Smooth muscle cell (in vitro differentiated cells): ENCODE data around the gene ZBTB7C. TPM values are rescaled to one million over a fixed set of nuclear protein-coding genes. Genes with fewer than 3 reads are reported as not detected.

ENCODE experiments used
- DNase-seq: peaks from one replicate; lab custom pipeline; 2025; ENCODE audit not compliant: unreplicated experiment; lab: John Stamatoyannopoulos, UW
- H2AFZ ChIP-seq: fragments of 200-600 bp; sonication (generic); 2 replicates; pipeline ENCODE4 v1.6.0; 2016; ENCODE audit warnings: antibody characterized with exemption, low read depth, mild to moderate bottlenecking
- H3F3A ChIP-seq: fragments of 200-600 bp; sonication (generic); 2 replicates; pipeline ENCODE4 v1.6.0; 2017; ENCODE audit warnings: antibody characterized with exemption, low read depth
- H3K27ac ChIP-seq: fragments of 200-600 bp; sonication (generic); 2 replicates; pipeline ENCODE4 v1.5.1; 2016; ENCODE audit warnings: low read depth, mild to moderate bottlenecking
- H3K27me3 ChIP-seq: fragments of 200-600 bp; sonication (generic); 2 replicates; pipeline ENCODE4 v1.6.1; 2016; ENCODE audit warnings: low read depth, mild to moderate bottlenecking
- H3K36me3 ChIP-seq: fragments of 200-600 bp; sonication (generic); 2 replicates; pipeline ENCODE4 v1.5.1; 2016; ENCODE audit warnings: low read depth
- H3K4me1 ChIP-seq: fragments of 200-600 bp; sonication (generic); 2 replicates; pipeline ENCODE4 v1.5.1; 2016; ENCODE audit warnings: low read depth
- H3K4me2 ChIP-seq: fragments of 200-600 bp; sonication (generic); 2 replicates; pipeline ENCODE4 v1.6.0; 2016; ENCODE audit warnings: mild to moderate bottlenecking
- H3K4me3 ChIP-seq: fragments of 200-600 bp; sonication (generic); 2 replicates; pipeline ENCODE4 v1.5.1; 2016; ENCODE audit warnings: mild to moderate bottlenecking
- H3K79me2 ChIP-seq: fragments of 200-600 bp; sonication (generic); 2 replicates; pipeline ENCODE4 v1.6.0; 2016; ENCODE audit warnings: low read depth, mild to moderate bottlenecking
- H3K9ac ChIP-seq: fragments of 200-600 bp; sonication (generic); 2 replicates; pipeline ENCODE4 v1.6.0; 2016; ENCODE audit warnings: low read depth
- H3K9me3 ChIP-seq: fragments of 200-600 bp; sonication (generic); replicated peaks from 2 replicates; pipeline ENCODE4 v1.5.1; 2016; ENCODE audit warnings: low read depth
- H4K20me1 ChIP-seq: fragments of 200-600 bp; sonication (generic); 2 replicates; pipeline ENCODE4 v1.6.0; 2016; ENCODE audit warnings: low read depth
- CTCF ChIP-seq: fragments of 200-600 bp; sonication (generic); IDR thresholded peaks from 2 replicates; pipeline ENCODE4 v1.5.1; 2017; ENCODE audit warnings: borderline replicate concordance, mild to moderate bottlenecking, antibody characterized with exemption; ENCODE audit not compliant: insufficient read depth, poor library complexity, severe bottlenecking
- WGBS: methylation state at CpG from one replicate; pipeline ENCODE4 v1.1.7; 2016; ENCODE audit warnings: low lambda C conversion rate; 5-methylcytosine and 5-hydroxymethylcytosine counted together
- polyA plus RNA-seq: library from polyadenylated mRNA; unstranded; fragments of >200 nt; fragmentation: Nextera tagmentation; extraction: Ambion mirVana; gene quantifications from 2 replicates; pipeline ENCODE4 v1.2.1, GENCODE V29; 2016
- total RNA-seq: library from RNA; depleted of rRNA; stranded (reverse); fragments of >200 nt; gene quantifications from 2 replicates; pipeline ENCODE4 v1.2.3, GENCODE V29; 2014

ZBTB7C gene
- total and polyA plus RNA-seq, 2 experiments from 2014 or later, result 0.48 to 0.63 TPM

GRCh38 chr18:48009116-48009745 lies 400.0 kb downstream of the ZBTB7C start:
- Histone ChIP-seq H3K4me1 (peaks cover 18% of the 10 kb centered on the region), H3K4me2 (no peak overlapping the region), H3K27ac (no peak overlapping the region), H3K9ac (no peak overlapping the region), H3F3A (peaks cover 5% of the 10 kb centered on the region), H2AFZ (no peak overlapping the region), H3K36me3 (no peaks in the 10 kb centered on the region), H3K79me2 (no peaks in the 10 kb centered on the region), H4K20me1 (no peaks in the 10 kb centered on the region), H3K27me3 (no peaks in the 10 kb centered on the region), H3K4me3 (no peak overlapping the region), H3K9me3 (no peaks in the 10 kb centered on the region)
- no peak for DNase-seq
- WGBS, result 95% methylated on average over 10 of the region's 10 CpGs
- no peak for TF ChIP-seq CTCF

GRCh38 chr18:48007955-48008701 lies 401.1 kb downstream of the ZBTB7C start:
- no peaks in the 10 kb centered on the region for H3K79me2 ChIP-seq
- H3F3A ChIP-seq, result peaks cover 5% of the 10 kb centered on the region
- H3K4me1 ChIP-seq, result peaks cover 26% of the 10 kb centered on the region
- WGBS, result 6% methylated on average over 43 of the region's 68 CpGs
- DNase-seq, result peak; percentile 40
- H3K27ac ChIP-seq, result no peak overlapping the region
- H3K9ac ChIP-seq, result peak overlapping the region; percentile 61
- no peaks in the 10 kb centered on the region for H3K9me3 ChIP-seq
- H3K4me3 ChIP-seq, result peak overlapping the region; percentile 72
- TF ChIP-seq CTCF, result peak; percentile 68
- no peaks in the 10 kb centered on the region for H4K20me1 ChIP-seq
- peak overlapping the region; percentile 99 for H3K4me2 ChIP-seq
- H2AFZ ChIP-seq, result peak overlapping the region; percentile 91
- H3K36me3 ChIP-seq, result no peaks in the 10 kb centered on the region
- no peaks in the 10 kb centered on the region for H3K27me3 ChIP-seq

- peaks cover 5% of the 10 kb centered on the region for H3F3A ChIP-seq
- TF ChIP-seq CTCF, result no peak
- DNase-seq, result no peak
- H3K79me2 ChIP-seq, result no peaks in the 10 kb centered on the region
- no peak overlapping the region for H3K9ac ChIP-seq
- peaks cover 23% of the 10 kb centered on the region for H3K4me1 ChIP-seq
- H3K4me2 ChIP-seq, result no peak overlapping the region
- 96% methylated on average over 10 of the region's 10 CpGs for WGBS
- no peaks in the 10 kb centered on the region for H3K27me3 ChIP-seq
- no peaks in the 10 kb centered on the region for H4K20me1 ChIP-seq
- H3K36me3 ChIP-seq, result no peaks in the 10 kb centered on the region
- H3K4me3 ChIP-seq, result peak overlapping the region; percentile 72
- H3K9me3 ChIP-seq, result no peaks in the 10 kb centered on the region
- peak overlapping the region; percentile 78 for H2AFZ ChIP-seq
- no peak overlapping the region for H3K27ac ChIP-seq
Observed at GRCh38 chr18:48007381-48007780, 401.8 kb downstream of the ZBTB7C start.
